Endothelial cell of umbilical vein (primary cell): ENCODE measurements around the gene SPRYD3.
A peak's percentile ranks its signal among the peaks of the same experiment; 100 is the strongest.

Experiments
- CTCF ChIP-seq, 2 donors: IDR thresholded peaks; 1 replicate in 1 of 2; 2 replicates in 1 of 2; pipeline ENCODE4 v1.5.1; 2011; ENCODE audit warnings: low read length in 2 of 2, mild to moderate bottlenecking in 2 of 2, moderate library complexity in 2 of 2, control low read depth in 1 of 2, inconsistent platforms in 1 of 2, low read depth in 1 of 2; ENCODE audit not compliant: insufficient read depth in 1 of 2; ENCODE audit errors: extremely low read depth in 1 of 2
- EZH2 ChIP-seq: IDR thresholded peaks from 2 replicates; pipeline ENCODE4 v1.6.1; 2012; ENCODE audit warnings: borderline replicate concordance, low read depth, mild to moderate bottlenecking, moderate library complexity, low read length, inconsistent platforms; ENCODE audit not compliant: severe bottlenecking
- FOS ChIP-seq: IDR thresholded peaks from 2 replicates; pipeline ENCODE4 v1.6.1; 2011; ENCODE audit warnings: mild to moderate bottlenecking, low read length, moderate library complexity, borderline replicate concordance; ENCODE audit not compliant: insufficient read depth
- GATA2 ChIP-seq: IDR thresholded peaks from 2 replicates; pipeline ENCODE4 v1.7.0; 2011; ENCODE audit warnings: low read depth, mild to moderate bottlenecking, moderate library complexity, mixed read lengths, low read length; ENCODE audit not compliant: insufficient read length, insufficient read depth
- JUN ChIP-seq: IDR thresholded peaks from 2 replicates; pipeline ENCODE4 v1.6.1; 2011; ENCODE audit warnings: borderline replicate concordance, low read depth; ENCODE audit not compliant: insufficient read length, insufficient read depth
- MAX ChIP-seq: IDR thresholded peaks from 2 replicates; pipeline ENCODE4 v1.6.1; 2011; ENCODE audit not compliant: insufficient read depth, insufficient read length
- MYC ChIP-seq: IDR thresholded peaks from one replicate; pipeline ENCODE4 v1.6.1; 2011; ENCODE audit warnings: mild to moderate bottlenecking, low read depth, low read length
- POLR2A ChIP-seq: IDR thresholded peaks from 2 replicates; pipeline ENCODE4 v1.6.1; 2012; ENCODE audit warnings: low read depth, mild to moderate bottlenecking, control low read depth, low read length
- POLR2AphosphoS5 ChIP-seq: IDR thresholded peaks from 2 replicates; pipeline ENCODE4 v1.6.1; 2012; ENCODE audit warnings: low read depth, mild to moderate bottlenecking, control low read depth, low read length, moderate library complexity; ENCODE audit not compliant: insufficient read depth

GRCh38 chr12:53047221-53048032, 31.8 kb downstream of the SPRYD3 start:
- TF ChIP-seq POLR2A = no peak
- peak in 1 of 2 donors; percentile 3 for TF ChIP-seq CTCF (IDR thresholded peaks at IDR 0.05; ENCODE audit: extremely low read depth in 1 of 2, insufficient read depth in 1 of 2, low read depth in 1 of 2, low read length in 2 of 2)
- TF ChIP-seq POLR2AphosphoS5 = no peak
- TF ChIP-seq EZH2 = no peak
- TF ChIP-seq MAX = no peak
- no peak for TF ChIP-seq FOS
- no peak for TF ChIP-seq JUN
- TF ChIP-seq MYC = no peak
- no peak for TF ChIP-seq GATA2
